CD8-positive, alpha-beta memory T cell (primary cell): Measurements from ENCODE around the gene MFN2. TPM values are rescaled to one million over a fixed set of nuclear protein-coding genes. Genes with fewer than 3 reads are reported as not detected.
A peak's percentile ranks its signal among the peaks of the same experiment; 100 is the strongest.

Experiments used
- CTCF ChIA-PET: fragments of 350-600 bp; sonication (Branson Sonifier 250); formaldehyde crosslinking; loops from one replicate; lab custom pipeline; 2021; ENCODE audit warnings: antibody characterized with exemption; lab: Charles Lee
- POLR2A ChIA-PET: fragments of 350-600 bp; sonication (Branson Sonifier 250); formaldehyde crosslinking; loops from one replicate; lab custom pipeline; 2021; ENCODE audit warnings: antibody characterized with exemption; lab: Charles Lee
- DNase-seq, 5 donors: peaks; one replicate each; pipeline versions ENCODE4 v3.0.0 to v3.0.0-alpha.2; 2020 to 2022; ENCODE audit warnings: mixed read lengths in 1 of 5
- H3K27ac ChIP-seq: one replicate; pipeline ENCODE4 v1.7.0; 2013; ENCODE audit warnings: low read depth, mild to moderate bottlenecking, low read length, moderate library complexity
- H3K27me3 ChIP-seq: 2 replicates; pipeline ENCODE4 v1.7.0; 2013; ENCODE audit warnings: low read length, mild to moderate bottlenecking; ENCODE audit not compliant: insufficient read depth, poor library complexity, severe bottlenecking
- H3K36me3 ChIP-seq: 2 replicates; pipeline ENCODE4 v1.7.0; 2013; ENCODE audit warnings: mild to moderate bottlenecking, low read length, moderate library complexity; ENCODE audit not compliant: insufficient read depth
- H3K4me1 ChIP-seq: 2 replicates; pipeline ENCODE4 v1.7.0; 2013; ENCODE audit warnings: mild to moderate bottlenecking, low read length, moderate library complexity; ENCODE audit not compliant: insufficient read depth
- H3K4me3 ChIP-seq: 2 replicates; pipeline ENCODE4 v1.7.0; 2013; ENCODE audit warnings: mild to moderate bottlenecking, low read length
- H3K9me3 ChIP-seq: 2 replicates; pipeline ENCODE4 v1.7.0; 2013; ENCODE audit warnings: mild to moderate bottlenecking, low read length
- H3K27ac Mint-ChIP-seq, 8 donors: one replicate each; pipeline ENCODE4 v1.8.0; 2020 to 2021; ENCODE audit warnings: mixed read lengths in 8 of 8, mild to moderate bottlenecking in 6 of 8, inconsistent platforms in 3 of 8, moderate library complexity in 3 of 8
- H3K27me3 Mint-ChIP-seq, 2 donors: one replicate each; pipeline ENCODE4 v1.8.0; 2020 to 2021; ENCODE audit warnings: mixed read lengths in 2 of 2, mild to moderate bottlenecking in 1 of 2, moderate library complexity in 1 of 2
- H3K36me3 Mint-ChIP-seq, 3 donors: one replicate each; pipeline ENCODE4 v1.8.0; 2020 to 2021; ENCODE audit warnings: mixed read lengths in 3 of 3, inconsistent platforms in 1 of 3, mild to moderate bottlenecking in 1 of 3
- H3K4me1 Mint-ChIP-seq, 3 donors: one replicate each; pipeline ENCODE4 v1.8.0; 2020 to 2021; ENCODE audit warnings: mixed read lengths in 3 of 3, inconsistent platforms in 1 of 3, mild to moderate bottlenecking in 1 of 3
- H3K4me3 Mint-ChIP-seq, 7 donors: one replicate each; pipeline ENCODE4 v1.8.0; 2020 to 2021; ENCODE audit warnings: mixed read lengths in 7 of 7, mild to moderate bottlenecking in 6 of 7, moderate library complexity in 4 of 7, inconsistent platforms in 2 of 7
- H3K9me3 Mint-ChIP-seq, 5 donors: one replicate each; pipeline ENCODE4 v1.8.0; 2020 to 2022; ENCODE audit warnings: mixed read lengths in 5 of 5, mild to moderate bottlenecking in 3 of 5, moderate library complexity in 2 of 5, inconsistent platforms in 1 of 5
- polyA plus RNA-seq: library from polyadenylated mRNA; unstranded; fragments of 300-500 nt; fragmentation: Illumina TruSeq; gene quantifications from one replicate; pipeline ENCODE4 v1.2.3, GENCODE V29; 2021
- total RNA-seq, 2 experiments: library from RNA; stranded (reverse); gene quantifications; one replicate each; pipeline ENCODE4 v1.2.3, GENCODE V29; 2021

Gene MFN2
- total and polyA plus RNA-seq, 3 experiments from 2014 or later: 40.9 to 97.2 (median 97.1) TPM

- H3K27ac ChIP-seq: no peak overlapping the region
- H3K9me3 ChIP-seq: no peaks in the 10 kb centered on the region
- Mint-ChIP-seq H3K27me3 (no peaks in the 10 kb centered on the region), H3K36me3 (peaks cover 0 to 27% (median 0%) of the 10 kb centered on the region in 3 donors), H3K4me1 (peaks cover 8 to 14% (median 12%) of the 10 kb centered on the region in 3 donors), H3K27ac (peak overlapping the region in 2 of 8 donors; percentile 30 to 52), H3K4me3 (peak overlapping the region in 1 of 7 donors; percentile 73), H3K9me3 (no peaks in the 10 kb centered on the region)
- peaks cover 11% of the 10 kb centered on the region for H3K36me3 ChIP-seq
- ChIA-PET CTCF (no interaction called here), POLR2A (no interaction called here)
- H3K4me1 ChIP-seq: peaks cover 7% of the 10 kb centered on the region
- no peak for DNase-seq
- H3K4me3 ChIP-seq: no peak overlapping the region
- H3K27me3 ChIP-seq: no peaks in the 10 kb centered on the region
These were observed 35.9 kb downstream of the MFN2 start for GRCh38 chr1:12016182-12016581.

GRCh38 chr1:12019858-12020509 lies 39.7 kb downstream of the MFN2 start:
- Histone ChIP-seq H3K9me3 (no peaks in the 10 kb centered on the region), H3K4me3 (peak overlapping the region; percentile 72), H3K36me3 (peaks cover 10% of the 10 kb centered on the region), H3K27me3 (no peaks in the 10 kb centered on the region), H3K4me1 (peaks cover 7% of the 10 kb centered on the region), H3K27ac (peak overlapping the region; percentile 58)
- peak overlapping the region; percentile 10 to 91 (median 51) for H3K27ac Mint-ChIP-seq
- peak overlapping the region; percentile 79 to 96 (median 90) for H3K4me3 Mint-ChIP-seq
- H3K27me3 Mint-ChIP-seq: no peaks in the 10 kb centered on the region
- H3K9me3 Mint-ChIP-seq: no peaks in the 10 kb centered on the region
- ChIA-PET POLR2A (interaction anchor here (1.1 kb wide), 1 partner anchor 112 kb away, joined by 12 read pairs; no protein-coding TSS in a partner anchor), CTCF (interaction anchor here (0.6 to 1.0 kb wide), 2 partner anchors 27 to 45 kb away, joined by 3 to 5 read pairs; no protein-coding TSS in a partner anchor)
- H3K4me1 Mint-ChIP-seq: peaks cover 8 to 25% (median 12%) of the 10 kb centered on the region in 3 donors
- H3K36me3 Mint-ChIP-seq: peaks cover 4 to 27% (median 4%) of the 10 kb centered on the region in 3 donors
- peak in 2 of 5 donors; percentile 5 to 7 for DNase-seq

DNA sequence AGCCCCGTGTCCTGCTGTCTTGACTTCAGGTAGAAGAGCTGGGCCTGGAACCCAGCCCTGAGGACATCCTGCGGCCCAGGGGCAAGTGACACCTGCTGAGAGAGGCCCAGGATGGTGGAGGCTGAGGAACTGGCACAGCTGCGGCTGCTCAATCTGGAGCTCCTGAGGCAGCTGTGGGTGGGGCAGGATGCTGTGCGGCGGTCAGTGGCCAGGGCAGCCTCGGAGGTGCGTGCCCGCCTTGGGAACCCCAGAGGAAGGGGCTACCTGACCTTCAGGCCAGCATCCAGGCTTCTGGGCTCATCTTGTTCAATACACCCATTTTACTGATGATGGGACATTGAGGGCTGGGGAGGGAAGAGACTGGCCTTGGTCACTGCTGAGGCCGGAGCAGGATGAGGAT lies 41.4 kb downstream of the MFN2 start:
- Mint-ChIP-seq H3K4me3 (peak overlapping the region in 2 of 7 donors; percentile 6 to 48), H3K27ac (no peak overlapping the region), H3K36me3 (peaks cover 4 to 40% (median 8%) of the 10 kb centered on the region in 3 donors), H3K27me3 (no peaks in the 10 kb centered on the region), H3K9me3 (no peaks in the 10 kb centered on the region), H3K4me1 (peaks cover 10 to 25% (median 12%) of the 10 kb centered on the region in 3 donors)
- Histone ChIP-seq H3K27ac (no peak overlapping the region), H3K9me3 (no peaks in the 10 kb centered on the region), H3K4me3 (no peak overlapping the region), H3K27me3 (no peaks in the 10 kb centered on the region), H3K4me1 (peaks cover 7% of the 10 kb centered on the region), H3K36me3 (peaks cover 16% of the 10 kb centered on the region)
- ChIA-PET POLR2A (no interaction called here), CTCF (no interaction called here)
- DNase-seq: no peak

DNA sequence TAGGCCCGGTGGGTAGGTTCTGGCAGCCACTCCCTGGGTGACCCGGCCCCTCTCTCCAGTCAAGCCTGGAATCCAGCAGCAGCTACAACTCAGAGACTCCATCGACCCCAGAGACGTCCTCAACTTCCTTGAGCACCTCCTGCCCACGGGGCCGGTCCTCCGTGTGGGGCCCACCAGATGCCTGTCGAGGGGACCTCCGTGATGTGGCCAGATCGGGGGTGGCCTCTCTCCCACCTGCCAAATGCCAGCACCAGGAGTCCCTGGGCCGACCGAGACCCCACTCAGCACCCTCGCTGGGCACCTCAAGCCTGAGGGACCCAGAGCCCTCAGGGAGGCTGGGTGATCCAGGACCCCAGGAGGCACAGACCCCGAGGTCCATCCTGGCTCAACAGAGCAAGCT lies 41.8 kb downstream of the MFN2 start:
- H3K4me1 Mint-ChIP-seq: peaks cover 10 to 25% (median 12%) of the 10 kb centered on the region in 3 donors
- no peaks in the 10 kb centered on the region for H3K9me3 ChIP-seq
- no peak overlapping the region for H3K4me3 ChIP-seq
- H3K27ac Mint-ChIP-seq: no peak overlapping the region
- peaks cover 4 to 44% (median 9%) of the 10 kb centered on the region in 3 donors for H3K36me3 Mint-ChIP-seq
- CTCF ChIA-PET: no interaction called here
- no peaks in the 10 kb centered on the region for H3K27me3 Mint-ChIP-seq
- peaks cover 16% of the 10 kb centered on the region for H3K36me3 ChIP-seq
- peaks cover 7% of the 10 kb centered on the region for H3K4me1 ChIP-seq
- no peak overlapping the region for H3K27ac ChIP-seq
- no peaks in the 10 kb centered on the region for H3K9me3 Mint-ChIP-seq
- no peaks in the 10 kb centered on the region for H3K27me3 ChIP-seq
- POLR2A ChIA-PET: no interaction called here
- peak overlapping the region in 1 of 7 donors; percentile 6 for H3K4me3 Mint-ChIP-seq
- DNase-seq: no peak

GRCh38 chr1:12026586-12026985 lies 46.3 kb downstream of the MFN2 start:
- Histone ChIP-seq H3K4me1 (no peaks in the 10 kb centered on the region), H3K36me3 (peaks cover 16% of the 10 kb centered on the region), H3K27me3 (no peaks in the 10 kb centered on the region), H3K4me3 (no peak overlapping the region), H3K27ac (no peak overlapping the region), H3K9me3 (no peaks in the 10 kb centered on the region)
- Mint-ChIP-seq H3K4me1 (peaks cover 0 to 7% (median 6%) of the 10 kb centered on the region in 3 donors), H3K27me3 (no peaks in the 10 kb centered on the region), H3K4me3 (peak overlapping the region in 1 of 7 donors; percentile 30), H3K27ac (peak overlapping the region in 1 of 8 donors; percentile 35), H3K36me3 (peaks cover 12 to 78% (median 16%) of the 10 kb centered on the region in 3 donors), H3K9me3 (no peaks in the 10 kb centered on the region)
- CTCF ChIA-PET: interaction anchor here (0.6 to 1.5 kb wide), 3 partner anchors 11 to 219 kb away, joined by 3 read pairs; no protein-coding TSS in a partner anchor
- POLR2A ChIA-PET: no interaction called here
- DNase-seq: no peak

- no peaks in the 10 kb centered on the region for H3K27me3 ChIP-seq
- Mint-ChIP-seq H3K4me1 (peaks cover 0 to 6% (median 0%) of the 10 kb centered on the region in 3 donors), H3K4me3 (no peak overlapping the region), H3K27me3 (no peaks in the 10 kb centered on the region), H3K27ac (peak overlapping the region in 3 of 8 donors; percentile 26 to 93 (median 57)), H3K9me3 (no peaks in the 10 kb centered on the region), H3K36me3 (peaks cover 12 to 79% (median 16%) of the 10 kb centered on the region in 3 donors)
- no peak for DNase-seq
- H3K4me1 ChIP-seq: no peaks in the 10 kb centered on the region
- CTCF ChIA-PET: no interaction called here
- H3K27ac ChIP-seq: no peak overlapping the region
- POLR2A ChIA-PET: no interaction called here
- H3K9me3 ChIP-seq: no peaks in the 10 kb centered on the region
- H3K36me3 ChIP-seq: peaks cover 16% of the 10 kb centered on the region
- no peak overlapping the region for H3K4me3 ChIP-seq
These were observed 48.0 kb downstream of the MFN2 start for GRCh38 chr1:12028248-12028647.

GRCh38 chr1:12028957-12029511 lies 48.8 kb downstream of the MFN2 start:
- Histone ChIP-seq H3K36me3 (peaks cover 12% of the 10 kb centered on the region), H3K27ac (no peak overlapping the region), H3K27me3 (no peaks in the 10 kb centered on the region), H3K4me1 (no peaks in the 10 kb centered on the region), H3K4me3 (no peak overlapping the region), H3K9me3 (no peaks in the 10 kb centered on the region)
- no peak for DNase-seq
- Mint-ChIP-seq H3K4me1 (peaks cover 0 to 6% (median 0%) of the 10 kb centered on the region in 3 donors), H3K27me3 (no peaks in the 10 kb centered on the region), H3K9me3 (no peaks in the 10 kb centered on the region), H3K36me3 (peaks cover 12 to 76% (median 16%) of the 10 kb centered on the region in 3 donors), H3K4me3 (no peak overlapping the region), H3K27ac (no peak overlapping the region)
- CTCF ChIA-PET: no interaction called here
- POLR2A ChIA-PET: no interaction called here

GRCh38 chr1:12029720-12030339 lies 49.6 kb downstream of the MFN2 start:
- H3K9me3 Mint-ChIP-seq: no peaks in the 10 kb centered on the region
- H3K27ac Mint-ChIP-seq: no peak overlapping the region
- no peaks in the 10 kb centered on the region for H3K27me3 ChIP-seq
- no peak for DNase-seq
- H3K4me3 ChIP-seq: no peak overlapping the region
- H3K4me1 Mint-ChIP-seq: peaks cover 0 to 6% (median 0%) of the 10 kb centered on the region in 3 donors
- H3K36me3 Mint-ChIP-seq: peaks cover 8 to 69% (median 13%) of the 10 kb centered on the region in 3 donors
- H3K27me3 Mint-ChIP-seq: no peaks in the 10 kb centered on the region
- no peaks in the 10 kb centered on the region for H3K4me1 ChIP-seq
- H3K27ac ChIP-seq: no peak overlapping the region
- H3K4me3 Mint-ChIP-seq: no peak overlapping the region
- H3K9me3 ChIP-seq: no peaks in the 10 kb centered on the region
- ChIA-PET POLR2A (no interaction called here), CTCF (no interaction called here)
- H3K36me3 ChIP-seq: peaks cover 7% of the 10 kb centered on the region
